SK-N-SH treated with all-trans-retinoic acid at 6 μM for 48 hours (cell line): ENCODE data around the gene FAM24A.

Experiments
- ATAC-seq: fragments of 200-7000 bp; cut with Tn5 transposase; 3 replicates; pipeline ENCODE4 v1.9.1; 2020; ENCODE audit warnings: mild to moderate bottlenecking, moderate library complexity
- ARNTL ChIP-seq: fragments of 450-650 bp; formaldehyde crosslinking; IDR thresholded peaks from 2 replicates; pipeline ENCODE4 v1.5.0; 2020; ENCODE audit warnings: low read depth, mild to moderate bottlenecking, moderate library complexity, borderline replicate concordance
- BACH2 ChIP-seq: fragments of 250-450 bp; sonication (Bioruptor Pico); IDR thresholded peaks from 2 replicates; pipeline ENCODE4 v1.9.0; 2021; ENCODE audit warnings: mild to moderate bottlenecking, borderline replicate concordance
- CREB5 ChIP-seq: fragments of 250-450 bp; sonication (Bioruptor Pico); IDR thresholded peaks from 2 replicates; pipeline ENCODE4 v1.5.1; 2020; ENCODE audit warnings: low read depth, mild to moderate bottlenecking, moderate library complexity
- CSDC2 ChIP-seq: fragments of 250-450 bp; sonication (Bioruptor Pico); IDR thresholded peaks from 2 replicates; pipeline ENCODE4 v1.5.0; 2020; ENCODE audit warnings: mild to moderate bottlenecking, moderate library complexity
- CSRNP3 ChIP-seq: fragments of 250-450 bp; sonication (Bioruptor Pico); IDR thresholded peaks from 2 replicates; pipeline ENCODE4 v1.5.1; 2021; ENCODE audit warnings: mild to moderate bottlenecking, moderate library complexity
- ESRRG ChIP-seq: fragments of 250-450 bp; sonication (Bioruptor Pico); IDR thresholded peaks from 2 replicates; pipeline ENCODE4 v1.6.1; 2021; ENCODE audit warnings: mild to moderate bottlenecking
- GLIS3 ChIP-seq: fragments of 250-450 bp; sonication (Bioruptor Pico); IDR thresholded peaks from 2 replicates; pipeline ENCODE4 v1.5.0; 2020; ENCODE audit warnings: mild to moderate bottlenecking, moderate library complexity
- OSR1 ChIP-seq: fragments of 250-450 bp; sonication (Bioruptor Pico); IDR thresholded peaks from 2 replicates; pipeline ENCODE4 v1.8.0; 2022; ENCODE audit warnings: moderate library complexity, mild to moderate bottlenecking, inconsistent platforms
- PATZ1 ChIP-seq: fragments of 250-450 bp; sonication (Bioruptor Pico); IDR thresholded peaks from 2 replicates; pipeline ENCODE4 v1.8.0; 2020; ENCODE audit warnings: mild to moderate bottlenecking, moderate library complexity, borderline replicate concordance
- POU6F1 ChIP-seq: fragments of 250-450 bp; sonication (Bioruptor Pico); IDR thresholded peaks from 2 replicates; pipeline ENCODE4 v1.8.0; 2021; ENCODE audit warnings: low read depth, mild to moderate bottlenecking, moderate library complexity, borderline replicate concordance
- PPARA ChIP-seq: fragments of 250-450 bp; sonication (Bioruptor Pico); IDR thresholded peaks from 2 replicates; pipeline ENCODE4 v1.5.0; 2020; ENCODE audit warnings: mild to moderate bottlenecking, borderline replicate concordance
- RARB ChIP-seq: fragments of 250-450 bp; sonication (Bioruptor Pico); IDR thresholded peaks from 2 replicates; pipeline ENCODE4 v1.8.0; 2021; ENCODE audit warnings: mild to moderate bottlenecking, moderate library complexity
- SNAI2 ChIP-seq: fragments of 250-450 bp; sonication (Bioruptor Pico); IDR thresholded peaks from 2 replicates; pipeline ENCODE4 v1.5.0; 2020; ENCODE audit warnings: mild to moderate bottlenecking, moderate library complexity
- TCF4 ChIP-seq: fragments of 250-450 bp; sonication (Bioruptor Pico); IDR thresholded peaks from 2 replicates; pipeline ENCODE4 v1.8.0; 2021; ENCODE audit warnings: mild to moderate bottlenecking, moderate library complexity, borderline replicate concordance
- TOX ChIP-seq: fragments of 250-450 bp; sonication (Bioruptor Pico); IDR thresholded peaks from 2 replicates; pipeline ENCODE4 v1.8.0; 2021; ENCODE audit warnings: mild to moderate bottlenecking, moderate library complexity, borderline replicate concordance
- TSHZ2 ChIP-seq: fragments of 250-450 bp; sonication (Bioruptor Pico); IDR thresholded peaks from 2 replicates; pipeline ENCODE4 v1.5.0; 2020; ENCODE audit warnings: mild to moderate bottlenecking, moderate library complexity
- ZC3H10 ChIP-seq: fragments of 250-450 bp; sonication (Bioruptor Pico); IDR thresholded peaks from 2 replicates; pipeline ENCODE4 v1.5.1; 2021; ENCODE audit warnings: mild to moderate bottlenecking, moderate library complexity
- ZFP3 ChIP-seq: fragments of 250-450 bp; sonication (Bioruptor Pico); IDR thresholded peaks from 2 replicates; pipeline ENCODE4 v1.5.0; 2020; ENCODE audit warnings: mild to moderate bottlenecking, moderate library complexity
- ZFP30 ChIP-seq: fragments of 450-650 bp; formaldehyde crosslinking; IDR thresholded peaks from 2 replicates; pipeline ENCODE4 v1.5.0; 2022; ENCODE audit warnings: mild to moderate bottlenecking, moderate library complexity
- ZNF565 ChIP-seq: fragments of 450-650 bp; formaldehyde crosslinking; conservative IDR thresholded peaks from 2 replicates; pipeline ENCODE4 v1.5.0; 2020; ENCODE audit warnings: low read depth, mild to moderate bottlenecking, moderate library complexity
- ZNF70 ChIP-seq: fragments of 450-650 bp; formaldehyde crosslinking; IDR thresholded peaks from 2 replicates; pipeline ENCODE4 v1.5.0; 2020; ENCODE audit warnings: mild to moderate bottlenecking, moderate library complexity
- ZNF8 ChIP-seq: fragments of 450-650 bp; formaldehyde crosslinking; IDR thresholded peaks from 2 replicates; pipeline ENCODE4 v1.5.0; 2020; ENCODE audit warnings: mild to moderate bottlenecking, moderate library complexity

The FAM24A gene

GRCh38 chr10:122878799-122879338, 31.5 kb upstream of the FAM24A start:
- peak; percentile 53 for ATAC-seq
- TF ChIP-seq PPARA (no peak), ARNTL (CRISPR knock-in tag) (no peak), TSHZ2 (no peak), ZNF8 (no peak), ESRRG (CRISPR knock-in tag) (no peak), TOX (no peak), SNAI2 (CRISPR knock-in tag) (no peak), CSDC2 (CRISPR knock-in tag) (no peak), TCF4 (CRISPR knock-in tag) (no peak), ZNF70 (CRISPR knock-in tag) (no peak), ZFP3 (CRISPR knock-in tag) (no peak), ZC3H10 (CRISPR knock-in tag) (no peak), ZFP30 (CRISPR knock-in tag) (no peak), CREB5 (CRISPR knock-in tag) (no peak), BACH2 (CRISPR knock-in tag) (no peak)

GRCh38 chr10:122879339-122880273, 30.8 kb upstream of the FAM24A start, which contains the start of gene FAM24B:
Gene FAM24B, minus strand, starts transcription at chr10:122879581. Its CDS starts 29,066 bp downstream, at chr10:122850515.
- TF ChIP-seq OSR1 (CRISPR knock-in tag) = no peak
- TF ChIP-seq PPARA = no peak
- TF ChIP-seq SNAI2 (CRISPR knock-in tag) = no peak
- TF ChIP-seq ARNTL (CRISPR knock-in tag) = no peak
- no peak for TF ChIP-seq ZC3H10 (CRISPR knock-in tag)
- TF ChIP-seq ZFP3 (CRISPR knock-in tag) = no peak
- TF ChIP-seq ZNF70 (CRISPR knock-in tag) = no peak
- peak; percentile 94 for ATAC-seq

- TF ChIP-seq BACH2 (CRISPR knock-in tag) (no peak), RARB (CRISPR knock-in tag) (no peak), PATZ1 (CRISPR knock-in tag) (no peak), ZFP3 (CRISPR knock-in tag) (no peak), CREB5 (CRISPR knock-in tag) (no peak), CSRNP3 (CRISPR knock-in tag) (no peak), TOX (no peak), PPARA (no peak), POU6F1 (CRISPR knock-in tag) (no peak), ZFP30 (CRISPR knock-in tag) (no peak), GLIS3 (CRISPR knock-in tag) (no peak), ZNF565 (CRISPR knock-in tag) (no peak), ZNF70 (CRISPR knock-in tag) (no peak), ARNTL (CRISPR knock-in tag) (no peak), TCF4 (CRISPR knock-in tag) (no peak), SNAI2 (CRISPR knock-in tag) (no peak), ZC3H10 (CRISPR knock-in tag) (no peak), ESRRG (CRISPR knock-in tag) (no peak)
- no peak for ATAC-seq
Observed at GRCh38 chr10:122882766-122883165, 27.6 kb upstream of the FAM24A start.
